ENCODE results near the gene PACS2. TPM values are rescaled to one million over a fixed set of nuclear protein-coding genes. Genes with fewer than 3 reads are reported as not detected.
A peak's percentile ranks its signal among the peaks of the same experiment; 100 is the strongest.

Gene PACS2
- total and polyA plus RNA-seq, 2 donors (not counting 3 experiments of a cell fraction or from before 2014, with no cell fraction given) = 52.7 to 86.3 TPM

- Histone ChIP-seq H2AFZ (ENCODE audit: low read depth, low read length) (no peak overlapping the region), H4K20me1 (replicated peaks; ENCODE audit: control insufficient read depth, extremely low read depth, insufficient read depth, low read length) (no peaks in the 10 kb centered on the region), H3K27ac (ENCODE audit: insufficient read depth, low read depth, low read length) (no peak overlapping the region), H3K4me1 (ENCODE audit: control insufficient read depth, extremely low read depth, insufficient read depth, low read length) (peaks cover 11% of the 10 kb centered on the region), H3K36me3 (ENCODE audit: control insufficient read depth in 2 of 2, extremely low read depth in 1 of 2, insufficient read depth in 2 of 2, low read length in 2 of 2) (peaks cover 0 to 5% of the 10 kb centered on the region in 2 experiments), H3K9me1 (replicated peaks; ENCODE audit: control insufficient read depth, extremely low read depth, insufficient read depth, low read length) (no peaks in the 10 kb centered on the region), H3K79me2 (ENCODE audit: control insufficient read depth, insufficient read depth, low read length) (peaks cover 7% of the 10 kb centered on the region), H3K9ac (replicated peaks; ENCODE audit: extremely low read depth, insufficient read depth, low read length) (no peak overlapping the region), H3K27me3 (ENCODE audit: control insufficient read depth in 2 of 2, insufficient read depth in 2 of 2, low read length in 2 of 2) (no peaks in the 10 kb centered on the region), H3K9me3 (replicated peaks; ENCODE audit: control insufficient read depth, insufficient read depth, low read length) (no peaks in the 10 kb centered on the region), H3K4me3 (replicated peaks in 1 of 3; ENCODE audit: insufficient read depth in 1 of 3, low read depth in 1 of 3, low read length in 3 of 3) (no peak overlapping the region), H3K4me2 (ENCODE audit: insufficient read depth, low read length) (no peak overlapping the region)
- peak; percentile 61 for DNase-seq (ENCODE audit: low read depth, low spot score)
- peak; percentile 85 for FAIRE-seq
- no TSS peak for BruUV-seq (replicated peaks)
- dilution Hi-C loops (cut with MboI; ENCODE audit: extremely low pct_ligation_motif_present, low sequenced_read_pairs) (no loop called here), intact Hi-C loops (cut with micrococcal nuclease) (loop anchor here (1.0 kb wide), 2 partner anchors 78 to 112 kb away; no protein-coding TSS in a partner anchor)
- POLR2A ChIA-PET = no interaction called here
- TF ChIP-seq EZH2 (IDR thresholded peaks at IDR 0.05; ENCODE audit: borderline replicate concordance, low read depth, low read length, severe bottlenecking) (no peak), POLR2A (IDR thresholded peaks at IDR 0.05; ENCODE audit: low read depth, low read length) (no peak), CTCF (IDR thresholded peaks at IDR 0.05; ENCODE audit: extremely low read depth in 1 of 2, insufficient read depth in 1 of 2, low read depth in 1 of 2, low read length in 2 of 2) (peak; percentile 63 to 67), GATA2 (IDR thresholded peaks at IDR 0.05; ENCODE audit: insufficient read depth, insufficient read length, low read depth, low read length) (no peak), MYC (IDR thresholded peaks at IDR 0.05; ENCODE audit: low read depth, low read length) (no peak), MAX (IDR thresholded peaks at IDR 0.05; ENCODE audit: insufficient read depth, insufficient read length) (no peak), JUN (IDR thresholded peaks at IDR 0.05; ENCODE audit: borderline replicate concordance, insufficient read depth, insufficient read length, low read depth) (no peak)
- CTCF ChIA-PET = interaction anchor here (1.4 to 2.4 kb wide), 3 partner anchors 71 to 191 kb away, joined by 4 to 16 read pairs (median 6); partner anchors contain the start of gene JAG2
These were observed 33.0 kb upstream of the PACS2 start for GRCh38 chr14:105281371-105282097.
